Sigmoid colon (tissue), 7 donors: ENCODE results near the gene S100A10. TPM values are rescaled to one million over a fixed set of nuclear protein-coding genes. Genes with fewer than 3 reads are reported as not detected.

ENCODE experiments used
- DNase-seq: peaks from one replicate; pipeline ENCODE4 v3.0.0-alpha.2; 2019
- H3K27ac ChIP-seq, 4 donors: fragments of 200-600 bp; sonication (generic); one replicate each; pipeline ENCODE4 v1.5.1; 2016 to 2019; ENCODE audit warnings: mild to moderate bottlenecking in 1 of 4
- H3K27me3 ChIP-seq, 3 donors: fragments of 200-600 bp; sonication (generic); one replicate each; pipeline ENCODE4 v1.5.1; 2019; ENCODE audit warnings: mild to moderate bottlenecking in 1 of 3
- H3K36me3 ChIP-seq, 4 donors: fragments of 200-600 bp; sonication (generic); one replicate each; pipeline ENCODE4 v1.5.1; 2016 to 2019
- H3K4me1 ChIP-seq, 4 donors: fragments of 200-600 bp; sonication (generic); one replicate each; pipeline ENCODE4 v1.5.1; 2017 to 2019
- H3K4me3 ChIP-seq, 4 donors: fragments of 200-600 bp; sonication (generic); one replicate each; pipeline ENCODE4 v1.5.1; 2017 to 2019; ENCODE audit warnings: mild to moderate bottlenecking in 2 of 4, moderate library complexity in 1 of 4
- H3K9me3 ChIP-seq, 4 donors: fragments of 200-600 bp in 3 of 4; sonication (generic) in 3 of 4; one replicate each; pipeline versions ENCODE4 v1.5.1 to v1.6.1; 2013 to 2019
- CTCF ChIP-seq, 4 experiments: fragments of 450-650 bp in 3 of 4; fragments of 200-600 bp in 1 of 4; IDR thresholded peaks; one replicate each; pipeline ENCODE4 v1.5.1; 2016 to 2019; ENCODE audit warnings: antibody characterized with exemption in 4 of 4, mild to moderate bottlenecking in 3 of 4, moderate library complexity in 2 of 4
- EP300 ChIP-seq, 4 donors: sonication (generic); formaldehyde crosslinking; IDR thresholded peaks; one replicate each; pipeline ENCODE4 v1.6.1; 2017; ENCODE audit warnings: antibody characterized with exemption in 4 of 4
- POLR2A ChIP-seq, 2 donors: fragments of 450-650 bp; IDR thresholded peaks; one replicate each; pipeline ENCODE4 v1.6.1; 2016; ENCODE audit warnings: antibody characterized with exemption in 2 of 2, mild to moderate bottlenecking in 2 of 2, moderate library complexity in 2 of 2
- POLR2AphosphoS5 ChIP-seq, 4 donors: sonication (generic); formaldehyde crosslinking; IDR thresholded peaks; one replicate each; pipeline ENCODE4 v1.6.1; 2017; ENCODE audit warnings: antibody characterized with exemption in 4 of 4
- WGBS, 2 donors: extraction: QIAGEN DNeasy Blood & Tissue Kit; methylation state at CpG; one replicate each; pipeline ENCODE4 v1.1.7; 2013; 5-methylcytosine and 5-hydroxymethylcytosine counted together
- intact Hi-C: fragments of 100-400 bp; cut with DNase I; formaldehyde crosslinking; loops from one replicate; pipeline ENCODE4 v1.15.1; 2023
- polyA plus RNA-seq, 3 donors: library from polyadenylated mRNA; stranded (reverse); fragments of 200-250 nt; gene quantifications; one replicate each; pipeline ENCODE4 v1.2.3, GENCODE V29; 2013
- total RNA-seq, 4 donors: library from RNA; depleted of rRNA; stranded (reverse); fragments of >200 nt; gene quantifications; one replicate each; pipeline ENCODE4 v1.1.0, GENCODE V29; 2016
- donor health status: healthy with polysubstance abuse.
- donor health status: Bipolar disorder and iron deficiency.
- donor health status: healthy.

Gene S100A10
- total and polyA plus RNA-seq, 7 donors, result 20.2 to 1,816 (median 57.9) TPM

- Histone ChIP-seq H3K27me3 (no peaks in the 10 kb centered on the region), H3K9me3 (no peaks in the 10 kb centered on the region), H3K27ac (no peak overlapping the region), H3K4me3 (no peak overlapping the region), H3K4me1 (no peaks in the 10 kb centered on the region), H3K36me3 (no peaks in the 10 kb centered on the region)
- no peak for TF ChIP-seq CTCF (IDR thresholded peaks at IDR 0.05)
- TF ChIP-seq POLR2A (IDR thresholded peaks at IDR 0.05), result no peak
- TF ChIP-seq POLR2AphosphoS5 (IDR thresholded peaks at IDR 0.05), result no peak
- no peak for TF ChIP-seq EP300 (IDR thresholded peaks at IDR 0.05)
- no peak for DNase-seq
- WGBS, 2 donors, result 15 to 58% methylated on average over 4 of the region's 4 CpGs
- intact Hi-C loops, result no loop called here
These were observed 31.8 kb downstream of the S100A10 start for GRCh38 chr1:151961833-151962232.

- intact Hi-C loops, result no loop called here
- Histone ChIP-seq H3K27ac (peak overlapping the region in 2 of 4 donors; percentile 6 to 12), H3K36me3 (no peaks in the 10 kb centered on the region), H3K27me3 (no peaks in the 10 kb centered on the region), H3K9me3 (no peaks in the 10 kb centered on the region), H3K4me1 (no peaks in the 10 kb centered on the region), H3K4me3 (no peak overlapping the region)
- DNase-seq, result no peak
- 14 to 47% methylated on average over 2 of the region's 2 CpGs for WGBS, 2 donors
- no peak for TF ChIP-seq POLR2A (IDR thresholded peaks at IDR 0.05)
- TF ChIP-seq POLR2AphosphoS5 (IDR thresholded peaks at IDR 0.05), result no peak
These were observed 32.7 kb downstream of the S100A10 start for GRCh38 chr1:151960780-151961513.

- intact Hi-C loops, result no loop called here
- 90 to 97% methylated on average over 2 of the region's 2 CpGs for WGBS, 2 donors
- TF ChIP-seq POLR2A (IDR thresholded peaks at IDR 0.05) (no peak), EP300 (IDR thresholded peaks at IDR 0.05) (no peak), POLR2AphosphoS5 (IDR thresholded peaks at IDR 0.05) (no peak), CTCF (IDR thresholded peaks at IDR 0.05) (no peak)
These were observed 34.7 kb downstream of the S100A10 start for GRCh38 chr1:151958959-151959358.

GRCh38 chr1:151956957-151957497 is 36.6 kb downstream of the S100A10 start:
- WGBS, 2 donors, result 80 to 86% methylated on average over 3 of the region's 3 CpGs
- Histone ChIP-seq H3K36me3 (no peaks in the 10 kb centered on the region), H3K27me3 (no peaks in the 10 kb centered on the region), H3K4me3 (no peak overlapping the region), H3K9me3 (no peaks in the 10 kb centered on the region), H3K4me1 (no peaks in the 10 kb centered on the region), H3K27ac (no peak overlapping the region)
- no peak for DNase-seq
- intact Hi-C loops, result no loop called here
- TF ChIP-seq CTCF (IDR thresholded peaks at IDR 0.05), result no peak
- TF ChIP-seq EP300 (IDR thresholded peaks at IDR 0.05), result no peak
- TF ChIP-seq POLR2AphosphoS5 (IDR thresholded peaks at IDR 0.05), result no peak
- no peak for TF ChIP-seq POLR2A (IDR thresholded peaks at IDR 0.05)

More at GRCh38 chr1:151958959-151959358, 34.7 kb downstream of the S100A10 start:
- Histone ChIP-seq H3K36me3 (no peaks in the 10 kb centered on the region), H3K4me1 (no peaks in the 10 kb centered on the region), H3K27me3 (no peaks in the 10 kb centered on the region), H3K27ac (no peak overlapping the region), H3K4me3 (no peak overlapping the region), H3K9me3 (no peaks in the 10 kb centered on the region)
- DNase-seq, result no peak

- 19 to 78% methylated on average over 7 of the region's 7 CpGs for WGBS, 2 donors
- H3K27ac ChIP-seq, result no peak overlapping the region
- TF ChIP-seq CTCF (IDR thresholded peaks at IDR 0.05) (no peak), POLR2A (IDR thresholded peaks at IDR 0.05) (no peak), EP300 (IDR thresholded peaks at IDR 0.05) (no peak), POLR2AphosphoS5 (IDR thresholded peaks at IDR 0.05) (no peak)
- H3K36me3 ChIP-seq, result no peaks in the 10 kb centered on the region
- DNase-seq, result no peak
- no peaks in the 10 kb centered on the region for H3K9me3 ChIP-seq
- H3K4me3 ChIP-seq, result no peak overlapping the region
- intact Hi-C loops, result no loop called here
- H3K4me1 ChIP-seq, result no peaks in the 10 kb centered on the region
- H3K27me3 ChIP-seq, result no peaks in the 10 kb centered on the region
These were observed 40.1 kb downstream of the S100A10 start for GRCh38 chr1:151953409-151954094.
